CD4-positive, alpha-beta T cell (primary cell): ENCODE results near the gene NHSL2. TPM values are rescaled to one million over a fixed set of nuclear protein-coding genes. Genes with fewer than 3 reads are reported as not detected.

ENCODE experiments used
- ATAC-seq: fragments of 200-7000 bp; cut with Tn5 transposase; one replicate; pipeline ENCODE4 v1.10.0; 2022; ENCODE audit warnings: mild to moderate bottlenecking; ENCODE audit not compliant: poor library complexity
- CTCF ChIA-PET: fragments of 350-600 bp; sonication (Branson Sonifier 250); formaldehyde crosslinking; loops from one replicate; lab custom pipeline; 2021; ENCODE audit warnings: antibody characterized with exemption, inconsistent platforms; lab: Charles Lee
- POLR2A ChIA-PET: fragments of 350-600 bp; sonication (Branson Sonifier 250); formaldehyde crosslinking; loops from one replicate; lab custom pipeline; 2021; ENCODE audit warnings: antibody characterized with exemption, inconsistent platforms; lab: Charles Lee
- DNase-seq, 14 experiments: peaks; one replicate each; pipeline ENCODE4 v3.0.0-alpha.2; 2013 to 2020; ENCODE audit warnings: mixed read lengths in 2 of 14
- H3K27ac ChIP-seq, 2 donors: one replicate each; pipeline versions ENCODE4 v1.5.1 to v1.7.0; 2013; ENCODE audit warnings: low read length in 2 of 2, low read depth in 1 of 2, mild to moderate bottlenecking in 1 of 2
- H3K27me3 ChIP-seq, 2 experiments: 1 replicate in 1 of 2; 2 replicates in 1 of 2; pipeline versions ENCODE4 v1.6.1 to v1.7.0; 2013; ENCODE audit warnings: low read length in 2 of 2, control low read depth in 1 of 2, mild to moderate bottlenecking in 1 of 2, moderate library complexity in 1 of 2; ENCODE audit not compliant: insufficient read depth in 2 of 2, control insufficient read depth in 1 of 2
- H3K36me3 ChIP-seq: one replicate; pipeline ENCODE4 v1.6.1; 2013; ENCODE audit warnings: low read length, control low read depth; ENCODE audit not compliant: insufficient read depth
- H3K4me1 ChIP-seq: one replicate; pipeline ENCODE4 v1.6.1; 2013; ENCODE audit warnings: low read length, control low read depth; ENCODE audit not compliant: insufficient read depth
- H3K4me3 ChIP-seq: one replicate; pipeline ENCODE4 v1.5.1; 2013; ENCODE audit warnings: mild to moderate bottlenecking, low read length, moderate library complexity
- H3K9me3 ChIP-seq, 2 experiments: 1 replicate in 1 of 2; 2 replicates in 1 of 2; pipeline versions ENCODE4 v1.6.1 to v1.7.0; 2013; ENCODE audit warnings: low read length in 2 of 2, mild to moderate bottlenecking in 2 of 2, control low read depth in 1 of 2, moderate library complexity in 1 of 2; ENCODE audit not compliant: control insufficient read depth in 1 of 2, insufficient read depth in 1 of 2
- H3K27ac Mint-ChIP-seq: one replicate; pipeline ENCODE4 v1.8.0; 2020; ENCODE audit warnings: mixed read lengths
- H3K27me3 Mint-ChIP-seq: one replicate; pipeline ENCODE4 v1.8.0; 2021; ENCODE audit warnings: mixed read lengths
- H3K36me3 Mint-ChIP-seq: one replicate; pipeline ENCODE4 v1.8.0; 2021; ENCODE audit warnings: low read depth, mixed read lengths
- H3K4me1 Mint-ChIP-seq: one replicate; pipeline ENCODE4 v1.8.0; 2021; ENCODE audit warnings: low read depth, mixed read lengths
- H3K4me3 Mint-ChIP-seq: one replicate; pipeline ENCODE4 v1.8.0; 2020; ENCODE audit warnings: mild to moderate bottlenecking, mixed read lengths
- H3K9me3 Mint-ChIP-seq: one replicate; pipeline ENCODE4 v1.8.0; 2020; ENCODE audit warnings: mixed read lengths
- CTCF ChIP-seq: fragments of 200-600 bp; IDR thresholded peaks from one replicate; pipeline ENCODE4 v1.8.0; 2022; ENCODE audit warnings: antibody characterized with exemption, mild to moderate bottlenecking
- intact Hi-C, 2 experiments: fragments of 100-400 bp; cut with DNase I in 1 of 2; cut with micrococcal nuclease in 1 of 2; formaldehyde crosslinking; loops; one replicate each; pipeline versions ENCODE4 v1.15.1 to v1.9.0; 2023 to 2025; cut with DNase I, micrococcal nuclease
- total RNA-seq, 174 experiments: library from RNA in 2 of 174; stranded (reverse) in 2 of 174; gene quantifications; one replicate each; pipeline ENCODE4 v1.2.3 and lab custom pipeline; 2021 to 2026

NHSL2 gene
- total RNA-seq, 2 experiments from 2014 or later = 1.3 to 1.5 TPM

GRCh38 chrX:72027914-72028307 lies 117.3 kb downstream of the NHSL2 start:
- Mint-ChIP-seq H3K4me1 (no peaks in the 10 kb centered on the region), H3K4me3 (no peak overlapping the region), H3K36me3 (no peaks in the 10 kb centered on the region), H3K9me3 (no peaks in the 10 kb centered on the region), H3K27me3 (no peaks in the 10 kb centered on the region), H3K27ac (no peak overlapping the region)
- ATAC-seq (no peak), DNase-seq (no peak)
- intact Hi-C loops = no loop called here
- H3K36me3 ChIP-seq = no peaks in the 10 kb centered on the region
- ChIA-PET POLR2A (no interaction called here), CTCF (no interaction called here)
- H3K27me3 ChIP-seq = no peaks in the 10 kb centered on the region
- H3K27ac ChIP-seq = no peak overlapping the region
- TF ChIP-seq CTCF = no peak
- H3K4me3 ChIP-seq = no peak overlapping the region
- peaks cover 10% of the 10 kb centered on the region for H3K4me1 ChIP-seq
- H3K9me3 ChIP-seq = no peaks in the 10 kb centered on the region

- DNase-seq = no peak
Observed at GRCh38 chrX:72028701-72029470, 118.2 kb downstream of the NHSL2 start.

More at GRCh38 chrX:72028701-72029470, 118.2 kb downstream of the NHSL2 start:
- Histone ChIP-seq H3K27me3 (no peaks in the 10 kb centered on the region), H3K4me1 (peaks cover 10% of the 10 kb centered on the region), H3K9me3 (no peaks in the 10 kb centered on the region), H3K27ac (no peak overlapping the region), H3K4me3 (no peak overlapping the region), H3K36me3 (no peaks in the 10 kb centered on the region)
- POLR2A ChIA-PET = no interaction called here
- no peaks in the 10 kb centered on the region for H3K4me1 Mint-ChIP-seq
- no peaks in the 10 kb centered on the region for H3K27me3 Mint-ChIP-seq
- no peak overlapping the region for H3K4me3 Mint-ChIP-seq
- no peaks in the 10 kb centered on the region for H3K36me3 Mint-ChIP-seq
- TF ChIP-seq CTCF = no peak
- no peaks in the 10 kb centered on the region for H3K9me3 Mint-ChIP-seq
- intact Hi-C loops = no loop called here
- ATAC-seq = no peak
- no peak overlapping the region for H3K27ac Mint-ChIP-seq
- CTCF ChIA-PET = no interaction called here
